ENCODE measurements around the gene RAD50.

Gene RAD50

DNA sequence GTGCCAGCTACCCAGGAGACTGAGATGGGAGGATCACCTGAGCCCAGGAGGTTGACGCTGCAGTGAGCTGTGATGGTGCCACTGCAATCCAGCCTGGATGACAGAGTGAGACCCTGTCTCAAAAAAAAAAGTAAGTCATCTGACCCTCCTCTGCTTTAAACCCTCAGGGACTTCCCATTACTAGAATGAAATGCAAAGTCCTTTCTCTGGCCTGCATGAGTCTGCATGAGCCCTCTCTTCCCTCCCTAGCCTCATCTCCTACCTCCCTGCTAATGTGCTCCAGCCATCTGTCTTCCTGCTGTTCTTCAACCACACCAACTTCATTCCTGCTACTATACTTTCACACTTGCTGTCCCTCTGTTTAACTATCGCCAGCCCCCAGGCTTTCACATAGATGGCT lies 28.8 kb upstream of the RAD50 start:
- TF ChIP-seq, protein P1, sequence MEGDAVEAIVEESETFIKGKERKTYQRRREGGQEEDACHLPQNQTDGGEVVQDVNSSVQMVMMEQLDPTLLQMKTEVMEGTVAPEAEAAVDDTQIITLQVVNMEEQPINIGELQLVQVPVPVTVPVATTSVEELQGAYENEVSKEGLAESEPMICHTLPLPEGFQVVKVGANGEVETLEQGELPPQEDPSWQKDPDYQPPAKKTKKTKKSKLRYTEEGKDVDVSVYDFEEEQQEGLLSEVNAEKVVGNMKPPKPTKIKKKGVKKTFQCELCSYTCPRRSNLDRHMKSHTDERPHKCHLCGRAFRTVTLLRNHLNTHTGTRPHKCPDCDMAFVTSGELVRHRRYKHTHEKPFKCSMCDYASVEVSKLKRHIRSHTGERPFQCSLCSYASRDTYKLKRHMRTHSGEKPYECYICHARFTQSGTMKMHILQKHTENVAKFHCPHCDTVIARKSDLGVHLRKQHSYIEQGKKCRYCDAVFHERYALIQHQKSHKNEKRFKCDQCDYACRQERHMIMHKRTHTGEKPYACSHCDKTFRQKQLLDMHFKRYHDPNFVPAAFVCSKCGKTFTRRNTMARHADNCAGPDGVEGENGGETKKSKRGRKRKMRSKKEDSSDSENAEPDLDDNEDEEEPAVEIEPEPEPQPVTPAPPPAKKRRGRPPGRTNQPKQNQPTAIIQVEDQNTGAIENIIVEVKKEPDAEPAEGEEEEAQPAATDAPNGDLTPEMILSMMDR (conservative IDR thresholded peaks at IDR 0.05; ENCODE audit: low read length) = no peak
- no peak for DNase-seq (ENCODE audit: low read depth)
- no peak overlapping the region for H3K4me3 ChIP-seq (ENCODE audit: low read length)

DNA sequence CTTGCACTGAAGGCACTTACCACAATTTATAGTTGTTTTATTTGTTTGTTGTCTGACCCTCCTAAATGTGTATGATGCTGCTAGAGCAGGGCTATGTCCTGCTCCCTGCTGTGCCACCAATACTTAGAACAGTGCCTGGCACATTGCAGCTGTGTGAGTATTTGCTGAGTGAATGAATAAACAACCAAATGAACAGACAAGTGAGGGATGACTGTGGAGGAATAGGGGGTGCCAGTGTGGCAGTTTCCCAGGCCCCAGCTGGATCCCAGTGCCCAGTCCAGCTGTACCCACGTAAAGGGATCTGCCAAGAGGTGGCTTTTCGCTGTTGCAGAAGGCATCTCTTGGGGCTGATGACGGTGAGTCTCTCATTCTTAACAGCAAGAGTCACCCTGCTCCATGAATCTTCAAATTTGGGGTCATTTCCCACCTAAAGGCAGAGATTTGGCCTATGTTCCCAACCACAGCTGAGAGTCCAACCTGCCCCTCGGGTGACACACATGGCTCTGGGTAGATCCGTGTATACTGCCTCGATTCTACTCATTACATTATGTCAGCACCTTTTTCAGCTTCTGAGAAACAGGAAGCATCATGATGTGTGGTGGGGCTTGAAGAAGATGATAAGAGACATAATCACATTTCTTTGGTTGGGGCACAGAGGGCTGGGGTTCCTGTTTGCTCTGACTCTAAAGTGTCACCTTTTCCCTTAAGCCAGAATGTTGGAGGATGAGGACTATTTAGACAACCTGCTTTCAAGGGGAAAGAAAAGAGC lies 27.7 kb upstream of the RAD50 start:
- H3K4me3 ChIP-seq (ENCODE audit: low read length) = no peak overlapping the region
- TF ChIP-seq, protein P1 (conservative IDR thresholded peaks at IDR 0.05; ENCODE audit: low read length) = no peak
- DNase-seq (ENCODE audit: low read depth) = no peak

DNA sequence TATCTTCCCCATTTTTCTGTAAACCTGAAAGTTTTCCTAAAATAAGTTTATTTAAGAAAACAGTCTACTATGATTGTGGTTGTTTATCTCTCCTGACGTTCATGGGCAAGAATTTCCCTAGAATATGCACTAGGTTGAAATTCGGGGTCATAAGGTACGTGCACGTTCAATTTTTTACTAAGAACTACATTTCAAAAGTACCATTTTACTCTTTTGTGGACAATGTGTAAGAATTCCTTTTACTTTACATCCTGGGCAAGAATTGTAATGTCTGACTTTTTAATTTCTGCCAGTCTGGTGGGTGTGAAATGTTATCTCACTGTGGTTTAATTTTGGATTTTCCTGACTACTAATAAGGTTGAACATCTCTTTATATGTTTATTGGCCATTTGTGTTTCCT lies 25.8 kb upstream of the RAD50 start:
- no peak for DNase-seq (ENCODE audit: low read depth)
- TF ChIP-seq, protein P1 (conservative IDR thresholded peaks at IDR 0.05; ENCODE audit: low read length) = no peak
- H3K4me3 ChIP-seq (ENCODE audit: low read length) = no peak overlapping the region

DNA sequence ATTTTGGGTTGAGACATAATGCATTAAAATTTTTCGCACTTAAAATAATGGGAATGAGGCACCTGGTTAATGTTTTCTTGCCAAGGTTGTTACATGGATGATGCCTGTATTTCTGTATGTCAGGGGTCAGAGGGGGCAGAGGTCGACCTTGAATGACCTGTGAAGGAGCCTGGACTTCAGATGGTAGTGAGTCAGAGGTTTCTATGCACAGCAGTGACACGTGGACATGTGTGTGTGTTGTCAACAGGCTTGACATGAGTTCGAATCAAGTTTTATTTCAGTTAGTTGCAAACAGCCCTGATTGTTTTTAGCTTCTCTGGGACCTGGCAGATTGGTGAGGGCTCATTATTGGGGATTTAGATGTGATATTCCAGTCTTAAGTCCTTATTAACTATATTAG lies 17.1 kb upstream of the RAD50 start:
- TF ChIP-seq, protein P1 (conservative IDR thresholded peaks at IDR 0.05; ENCODE audit: low read length) = no peak
- DNase-seq (ENCODE audit: low read depth) = no peak

DNA sequence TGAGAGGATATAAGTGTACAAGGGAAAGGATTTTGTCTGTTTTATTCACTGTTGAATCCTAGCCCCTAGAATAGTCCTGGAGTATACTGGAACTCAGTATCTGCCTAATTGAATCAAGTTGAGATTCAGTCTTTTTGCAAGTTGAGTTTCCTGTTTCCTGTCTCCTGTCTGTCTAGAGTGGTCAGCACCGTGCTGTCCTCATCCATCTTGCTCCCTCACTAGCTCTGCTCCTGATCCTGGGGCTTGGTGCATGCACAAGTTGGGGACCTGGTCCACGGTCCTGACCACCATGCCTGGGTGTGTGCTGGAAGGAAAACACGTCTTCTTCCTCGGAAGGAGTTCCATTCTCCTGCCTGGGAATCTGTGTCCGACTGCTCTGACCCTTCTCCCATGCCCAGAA lies 16.6 kb upstream of the RAD50 start:
- TF ChIP-seq, protein P1 (conservative IDR thresholded peaks at IDR 0.05; ENCODE audit: low read length) = no peak
- DNase-seq (ENCODE audit: low read depth) = no peak

More for the DNA sequence above, 17.1 kb upstream of the RAD50 start:
- no peak overlapping the region for H3K4me3 ChIP-seq (ENCODE audit: low read length)

DNA sequence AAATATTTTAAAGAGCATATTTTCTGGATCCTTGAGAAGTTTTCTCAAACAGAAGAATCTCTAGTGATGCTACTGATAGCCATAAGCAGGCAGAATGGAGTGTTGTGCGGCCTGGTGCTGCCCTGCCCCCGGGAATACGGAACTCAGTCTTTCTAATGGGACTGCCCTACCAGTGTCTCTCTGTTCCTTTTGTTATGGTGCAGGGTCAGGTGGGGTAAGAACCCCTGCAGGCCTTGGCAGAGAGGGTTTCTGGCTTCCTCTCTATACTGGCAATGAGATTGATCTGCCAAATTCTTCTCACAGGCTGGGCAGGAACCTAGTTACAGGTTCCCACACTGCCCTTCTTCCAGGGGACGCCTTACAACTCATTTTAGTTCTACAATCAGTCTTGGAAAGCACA lies 16.0 kb upstream of the RAD50 start:
- H3K4me3 ChIP-seq (ENCODE audit: low read length) = no peak overlapping the region
- TF ChIP-seq, protein P1 (conservative IDR thresholded peaks at IDR 0.05; ENCODE audit: low read length) = no peak
- no peak for DNase-seq (ENCODE audit: low read depth)

More for the DNA sequence above, 16.6 kb upstream of the RAD50 start:
- H3K4me3 ChIP-seq (ENCODE audit: low read length) = no peak overlapping the region

DNA sequence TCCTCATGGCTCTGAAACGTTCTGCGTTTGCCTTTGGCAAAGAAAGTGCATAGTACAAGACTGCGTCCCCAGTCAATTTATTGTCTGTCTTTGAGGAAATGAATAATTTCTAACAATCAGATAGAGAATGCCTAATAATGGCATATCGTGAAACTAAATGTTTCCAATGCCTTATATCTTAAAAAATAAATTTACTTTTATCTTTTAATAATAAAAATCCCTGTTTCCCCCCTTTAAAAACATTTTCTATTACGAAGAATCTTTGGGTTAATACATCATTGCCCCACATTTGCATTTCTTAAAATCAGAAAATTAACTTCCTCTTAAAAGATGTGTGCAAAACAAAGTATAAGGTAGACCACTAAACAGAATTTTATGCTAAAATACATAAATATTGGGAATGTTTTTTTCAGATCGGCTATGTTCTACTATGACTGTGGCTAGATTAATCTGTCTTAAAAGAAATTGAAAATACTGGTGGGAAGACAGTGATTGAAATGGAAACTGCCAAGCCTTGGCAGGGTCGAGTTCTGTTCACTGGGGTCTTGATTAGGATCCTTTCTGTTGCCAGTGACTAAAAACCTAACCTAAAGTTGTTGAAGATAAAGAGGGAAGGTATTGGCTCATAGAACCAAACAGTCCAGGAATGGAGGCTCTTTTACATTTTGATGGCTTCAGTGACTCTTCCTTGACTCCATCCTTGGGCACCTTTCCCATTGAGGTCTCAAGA lies 13.1 kb upstream of the RAD50 start, which contains the start of gene IL5:
TSS of gene IL5 (minus strand) at position 51 of the 730 bp plus-strand sequence. CDS start at position 7, 44 bp downstream.
- TF ChIP-seq, protein P1 (conservative IDR thresholded peaks at IDR 0.05; ENCODE audit: low read length) = no peak
- no peak for DNase-seq (ENCODE audit: low read depth)
- no peak within 1 kb of the TSS for H3K4me3 ChIP-seq (ENCODE audit: low read length)

All from AG10803 (cell line).